ENCODE measurements around the gene OPN5. TPM values are rescaled to one million over a fixed set of nuclear protein-coding genes. Genes with fewer than 3 reads are reported as not detected.

The OPN5 gene
- total RNA-seq, 1 donor from 2014 or later: not detected

GRCh38 chr6:47875593-47875992 lies 93.8 kb downstream of the OPN5 start:
- TF ChIP-seq, protein P1, sequence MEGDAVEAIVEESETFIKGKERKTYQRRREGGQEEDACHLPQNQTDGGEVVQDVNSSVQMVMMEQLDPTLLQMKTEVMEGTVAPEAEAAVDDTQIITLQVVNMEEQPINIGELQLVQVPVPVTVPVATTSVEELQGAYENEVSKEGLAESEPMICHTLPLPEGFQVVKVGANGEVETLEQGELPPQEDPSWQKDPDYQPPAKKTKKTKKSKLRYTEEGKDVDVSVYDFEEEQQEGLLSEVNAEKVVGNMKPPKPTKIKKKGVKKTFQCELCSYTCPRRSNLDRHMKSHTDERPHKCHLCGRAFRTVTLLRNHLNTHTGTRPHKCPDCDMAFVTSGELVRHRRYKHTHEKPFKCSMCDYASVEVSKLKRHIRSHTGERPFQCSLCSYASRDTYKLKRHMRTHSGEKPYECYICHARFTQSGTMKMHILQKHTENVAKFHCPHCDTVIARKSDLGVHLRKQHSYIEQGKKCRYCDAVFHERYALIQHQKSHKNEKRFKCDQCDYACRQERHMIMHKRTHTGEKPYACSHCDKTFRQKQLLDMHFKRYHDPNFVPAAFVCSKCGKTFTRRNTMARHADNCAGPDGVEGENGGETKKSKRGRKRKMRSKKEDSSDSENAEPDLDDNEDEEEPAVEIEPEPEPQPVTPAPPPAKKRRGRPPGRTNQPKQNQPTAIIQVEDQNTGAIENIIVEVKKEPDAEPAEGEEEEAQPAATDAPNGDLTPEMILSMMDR (conservative IDR thresholded peaks at IDR 0.05; ENCODE audit: low read depth, low read length): no peak
- DNase-seq (ENCODE audit: low read depth): no peak
- H3K4me3 ChIP-seq (ENCODE audit: low read depth, low read length): no peak overlapping the region

Other genes starting within 250 kb of the OPN5 start
- 1.5 and 3.4 TPM in 2 replicates for gene ADGRF4, start 83.5 kb upstream of the OPN5 start, total RNA-seq